Heart right ventricle (tissue), 16 donors: ENCODE results near the gene LMNA. TPM values are rescaled to one million over a fixed set of nuclear protein-coding genes. Genes with fewer than 3 reads are reported as not detected.
"Not testable (repeated sequence)": the region's sequence is repeated elsewhere in the genome, so short reads cannot be mapped to it uniquely, and the experiment has no call there.

Experiments
- ATAC-seq, 8 donors: fragments of 200-7000 bp; cut with Tn5 transposase; one replicate each; pipeline ENCODE4 v1.9.1; 2020; ENCODE audit warnings: mild to moderate bottlenecking in 8 of 8, moderate library complexity in 8 of 8, moderate number of reproducible peaks in 1 of 8
- DNase-seq, 2 donors: peaks; one replicate each; pipeline ENCODE4 v3.0.0-alpha.2; 2020
- H3K27ac ChIP-seq, 10 donors: fragments of 200-600 bp; sonication (generic) in 2 of 10; one replicate each; pipeline versions ENCODE4 v1.5.0 to v1.8.0; 2020 to 2022; ENCODE audit warnings: mild to moderate bottlenecking in 3 of 10
- H3K27me3 ChIP-seq, 7 donors: fragments of 200-600 bp; one replicate each; pipeline ENCODE4 v1.8.0; 2021 to 2022; ENCODE audit warnings: mild to moderate bottlenecking in 2 of 7
- H3K36me3 ChIP-seq, 9 donors: fragments of 200-600 bp; sonication (generic) in 1 of 9; one replicate each; pipeline versions ENCODE4 v1.5.0 to v1.8.0; 2020 to 2022; ENCODE audit warnings: mild to moderate bottlenecking in 2 of 9
- H3K4me1 ChIP-seq, 9 donors: fragments of 200-600 bp; sonication (generic) in 1 of 9; one replicate each; pipeline versions ENCODE4 v1.5.0 to v1.8.0; 2020 to 2022; ENCODE audit warnings: mild to moderate bottlenecking in 4 of 9
- H3K4me3 ChIP-seq, 10 donors: fragments of 200-600 bp; sonication (generic) in 2 of 10; one replicate each; pipeline versions ENCODE4 v1.5.0 to v1.8.0; 2020 to 2022; ENCODE audit warnings: mild to moderate bottlenecking in 7 of 10, moderate library complexity in 2 of 10
- H3K9me3 ChIP-seq, 11 donors: fragments of 200-600 bp in 10 of 11; sonication (generic) in 2 of 11; one replicate each; pipeline versions ENCODE4 v1.5.0 to v1.8.0; 2013 to 2022; ENCODE audit warnings: mild to moderate bottlenecking in 2 of 11, control low read depth in 1 of 11, moderate library complexity in 1 of 11
- WGBS, 2 donors: extraction: QIAGEN DNeasy Blood & Tissue Kit; methylation state at CpG; one replicate each; pipeline ENCODE4 v1.1.7; 2013; ENCODE audit warnings: inconsistent platforms in 1 of 2; 5-methylcytosine and 5-hydroxymethylcytosine counted together
- intact Hi-C, 10 donors: fragments of 100-400 bp; cut with DNase I; formaldehyde crosslinking; loops; one replicate each; pipeline versions ENCODE4 v1.11.1 to v1.14.2; 2022
- polyA plus RNA-seq, 2 donors: library from polyadenylated mRNA; stranded (reverse); fragments of 200-250 nt; gene quantifications; one replicate each; pipeline ENCODE4 v1.2.3, GENCODE V29; 2013
- total RNA-seq, 10 donors: library from RNA; stranded (reverse); fragmentation: NEBNext Ultra II Directional in 3 of 10; extraction: Animal tissue kit (Norgen Biotek cat#: 25700) in 3 of 10; gene quantifications; one replicate each; pipeline versions ENCODE4 v1.2.1 to v1.2.4, GENCODE V29; 2021 to 2023
- donor health status: Arrhythmogenic right ventricular cardiomyopathy.
- donor health status: ischemic (EF 13 %, LVEDD 7.1; RV severe dilation, severe dysfunction).
- donor health status: healthy with polysubstance abuse.
- donor health status: DM: no; HTN: yes; CAD: no.
- donor health status: DM: no; HTN: no; CAD: no.
- donor health status: ischemic (EF 25% LVEDD 6.9; RV normal size, moderate dysfunction).
- donor health status: ischemic (EF 25% LVEDD 5.7; RV mildly dilated, moderate dysfunction).
- donor health status: healthy.
- donor health status: DM: yes; HTN: yes; CAD: no.
- donor health status: Ischemic cardiomyopathy.
- donor health status: ischemic (EF 35%, LVEDD 5.7; RV mildly dilated, moderate dysfunction).
- donor health status: nonischemic (EF 11% LVEDD 7.7; RV severe dilation, severe dysfunction).
- donor health status: DM: yes; HTN: yes; CAD: no.
- donor health status: PGD.
- donor health status: ischemic (EF 29% LVEDD 5.4; RV normal size, mild dysfunction).
- donor health status: nonischemic (EF 23%, LVEDD 6.1; RV moderate dilation, normal function).

LMNA gene
- total and polyA plus RNA-seq, 12 donors, result 213 to 554 (median 277) TPM

GRCh38 chr1:156186347-156187177 lies 72.1 kb downstream of the LMNA start:
- H3K27ac ChIP-seq, ATAC-seq, H3K4me1 ChIP-seq, H3K4me3 ChIP-seq, DNase-seq, intact Hi-C loops, H3K36me3 ChIP-seq, H3K27me3 ChIP-seq: not testable (repeated sequence)
- WGBS, 2 donors, result 91 to 93% methylated on average over 2 of the region's 2 CpGs
- peaks cover 0 to 12% (median 0%) of the 10 kb centered on the region in 11 donors for H3K9me3 ChIP-seq

Other genes with a start within 250 kb of the LMNA start
- 10 to 100 TPM; 12.8 to 32.3 (median 21.9) TPM for gene RIT1, start 203.4 kb upstream of the LMNA start, total RNA-seq
- gene RIT1, start 203.4 kb upstream of the LMNA start, polyA plus RNA-seq, result 10 to 100 TPM; 11.5 to 17.0 TPM
- 10 to 100 TPM; 17.6 to 30.3 (median 22.0) TPM for gene KHDC4, start 180.3 kb upstream of the LMNA start, total RNA-seq
- gene KHDC4, start 180.3 kb upstream of the LMNA start, polyA plus RNA-seq, result 10 to 100 TPM; 14.3 to 33.8 TPM
- not detected for gene RXFP4, start 173.1 kb upstream of the LMNA start, total RNA-seq
- gene RXFP4, start 173.1 kb upstream of the LMNA start, polyA plus RNA-seq, result under 1 TPM in 1 of 2 donors, not detected in 1; 0.04 TPM
- 10 to 100 TPM; 48.6 to 79.8 (median 58.2) TPM for gene ARHGEF2, start 136.2 kb upstream of the LMNA start, total RNA-seq
- gene ARHGEF2, start 136.2 kb upstream of the LMNA start, polyA plus RNA-seq, result 10 to 100 TPM; 22.7 to 38.0 TPM
- gene SSR2, start 93.8 kb upstream of the LMNA start, total RNA-seq, result 100 to 1,000 TPM in 2 of 10 donors, 10 to 100 TPM in 8; 70.3 to 124 (median 73.7) TPM
- 100 to 1,000 TPM in 1 of 2 donors, 10 to 100 TPM in 1; 66.1 to 322 TPM for gene SSR2, start 93.8 kb upstream of the LMNA start, polyA plus RNA-seq
- 10 to 100 TPM; 19.9 to 32.2 (median 26.2) TPM for gene UBQLN4, start 60.9 kb upstream of the LMNA start, total RNA-seq
- 10 to 100 TPM; 15.7 to 19.7 TPM for gene UBQLN4, start 60.9 kb upstream of the LMNA start, polyA plus RNA-seq
- gene LAMTOR2, start 59.9 kb upstream of the LMNA start, total RNA-seq, result 10 to 100 TPM; 49.4 to 64.9 (median 59.6) TPM
- 100 to 1,000 TPM in 1 of 2 donors, 10 to 100 TPM in 1; 94.3 to 105 TPM for gene LAMTOR2, start 59.9 kb upstream of the LMNA start, polyA plus RNA-seq
- gene RAB25, start 53.6 kb upstream of the LMNA start, total RNA-seq, result under 1 TPM in 1 of 10 donors, not detected in 9; 0.50 TPM
- gene RAB25, start 53.6 kb upstream of the LMNA start, polyA plus RNA-seq, result under 1 TPM in 1 of 2 donors, not detected in 1; 0.17 TPM
- under 1 TPM; 0.09 to 0.31 (median 0.19) TPM for gene MEX3A, start 32.2 kb upstream of the LMNA start, total RNA-seq
- gene MEX3A, start 32.2 kb upstream of the LMNA start, polyA plus RNA-seq, result under 1 TPM; 0.17 to 0.29 TPM
- 1 to 10 TPM in 9 of 10 donors, under 1 TPM in 1; 0.98 to 6.8 (median 1.8) TPM for gene SEMA4A, start 38.9 kb downstream of the LMNA start, total RNA-seq
- gene SEMA4A, start 38.9 kb downstream of the LMNA start, polyA plus RNA-seq, result 1 to 10 TPM; 1.1 to 2.0 TPM
- 10 to 100 TPM; 15.4 to 26.0 (median 20.1) TPM for gene SLC25A44, start 79.4 kb downstream of the LMNA start, total RNA-seq
- gene SLC25A44, start 79.4 kb downstream of the LMNA start, polyA plus RNA-seq, result 10 to 100 TPM in 1 of 2 donors, 1 to 10 TPM in 1; 7.0 to 15.8 TPM
- 10 to 100 TPM; 55.9 to 87.3 (median 66.4) TPM for gene PMF1, start 98.3 kb downstream of the LMNA start, total RNA-seq
- gene PMF1, start 98.3 kb downstream of the LMNA start, polyA plus RNA-seq, result 100 to 1,000 TPM in 1 of 2 donors, 10 to 100 TPM in 1; 92.0 to 122 TPM
- gene BGLAP, start 127.5 kb downstream of the LMNA start, total RNA-seq, result under 1 TPM in 7 of 10 donors, not detected in 3; 0.30 to 0.85 (median 0.52) TPM
- gene BGLAP, start 127.5 kb downstream of the LMNA start, polyA plus RNA-seq, result 1 to 10 TPM in 1 of 2 donors, under 1 TPM in 1; 0.39 to 1.3 TPM
- 1 to 10 TPM in 2 of 10 donors, under 1 TPM in 8; 0.44 to 1.2 (median 0.77) TPM for gene PAQR6, start 133.3 kb downstream of the LMNA start, total RNA-seq
- 1 to 10 TPM in 1 of 2 donors, under 1 TPM in 1; 0.39 to 1.5 TPM for gene PAQR6, start 133.3 kb downstream of the LMNA start, polyA plus RNA-seq
- 10 to 100 TPM; 53.1 to 93.0 (median 77.7) TPM for gene SMG5, start 168.1 kb downstream of the LMNA start, total RNA-seq
- 10 to 100 TPM; 38.7 to 44.8 TPM for gene SMG5, start 168.1 kb downstream of the LMNA start, polyA plus RNA-seq
- gene TMEM79, start 169.6 kb downstream of the LMNA start, total RNA-seq, result 1 to 10 TPM in 9 of 10 donors, under 1 TPM in 1; 0.82 to 2.1 (median 1.7) TPM
- 1 to 10 TPM; 1.6 to 2.3 TPM for gene TMEM79, start 169.6 kb downstream of the LMNA start, polyA plus RNA-seq
- 10 to 100 TPM; 10.9 to 43.8 (median 14.2) TPM for gene GLMP, start 181.0 kb downstream of the LMNA start, total RNA-seq
- 10 to 100 TPM; 11.9 to 25.6 TPM for gene GLMP, start 181.0 kb downstream of the LMNA start, polyA plus RNA-seq
- gene VHLL, start 184.6 kb downstream of the LMNA start, total RNA-seq, result not detected
- gene VHLL, start 184.6 kb downstream of the LMNA start, polyA plus RNA-seq, result not detected
- gene CCT3, start 223.6 kb downstream of the LMNA start, total RNA-seq, result 100 to 1,000 TPM; 102 to 142 (median 127) TPM
- gene CCT3, start 223.6 kb downstream of the LMNA start, polyA plus RNA-seq, result 100 to 1,000 TPM in 1 of 2 donors, 10 to 100 TPM in 1; 76.2 to 212 TPM
- gene TSACC, start 223.8 kb downstream of the LMNA start, total RNA-seq, result under 1 TPM in 3 of 10 donors, not detected in 7; 0.64 to 0.79 (median 0.66) TPM
- not detected for gene TSACC, start 223.8 kb downstream of the LMNA start, polyA plus RNA-seq